Measurements from ENCODE around the gene GNL2.

GNL2 gene

DNA sequence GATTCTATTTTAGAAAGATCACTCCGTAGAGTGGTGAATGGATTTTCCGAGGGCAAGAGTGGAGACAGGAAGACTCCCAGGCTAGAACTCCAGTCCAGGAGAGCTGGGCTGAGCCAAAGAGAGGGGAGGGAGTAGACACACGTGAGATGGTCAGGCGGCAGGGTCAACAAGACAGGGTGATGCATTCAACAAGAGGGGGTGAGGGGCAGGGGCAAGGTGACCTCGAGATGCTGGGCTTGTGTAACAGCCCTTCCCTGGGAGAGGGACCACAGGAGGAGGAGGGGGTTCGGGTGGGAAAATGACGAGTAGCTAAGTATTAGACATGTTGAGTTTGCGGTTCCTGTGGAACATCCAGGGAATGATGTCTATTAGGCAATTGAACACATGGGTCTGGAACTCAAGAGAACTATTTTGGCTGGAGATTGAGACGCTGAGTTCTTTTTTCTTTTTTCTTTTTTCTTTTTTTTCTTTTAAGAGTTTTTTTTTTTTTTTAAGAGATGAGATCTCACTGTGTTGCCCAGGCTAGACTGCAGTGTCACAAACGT, 25.7 kb upstream of the GNL2 start:
- Mint-ChIP-seq H3K27ac (no peak overlapping the region), H3K36me3 (ENCODE audit: low read depth) (no peaks in the 10 kb centered on the region), H3K4me1 (ENCODE audit: low read depth) (no peaks in the 10 kb centered on the region), H3K27me3 (peaks cover 39% of the 10 kb centered on the region), H3K4me3 (no peak overlapping the region), H3K9me3 (no peaks in the 10 kb centered on the region)
- no peak for DNase-seq

DNA sequence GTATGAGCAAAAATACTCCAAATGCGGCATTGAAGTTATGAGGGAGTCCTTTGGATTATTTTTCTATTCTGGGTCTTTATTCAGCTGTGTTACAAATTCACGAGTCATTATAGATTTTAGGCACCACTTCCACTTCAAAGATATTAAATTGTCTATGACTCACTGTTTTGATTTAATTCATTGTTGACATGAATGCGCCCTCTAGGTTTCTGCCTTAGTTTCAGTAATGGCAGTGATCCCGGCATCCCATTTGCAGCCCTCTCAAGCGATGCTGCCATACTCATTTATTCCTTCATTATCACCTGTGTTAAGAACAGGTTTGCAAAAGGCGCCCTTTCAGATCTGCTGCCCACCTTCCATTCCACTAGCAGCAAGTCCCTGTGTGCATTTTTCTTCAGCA, 25.0 kb upstream of the GNL2 start:
- peaks cover 40% of the 10 kb centered on the region for H3K27me3 Mint-ChIP-seq
- no peak for DNase-seq
- H3K4me3 Mint-ChIP-seq: no peak overlapping the region
- H3K4me1 Mint-ChIP-seq (ENCODE audit: low read depth): no peaks in the 10 kb centered on the region
- H3K36me3 Mint-ChIP-seq (ENCODE audit: low read depth): no peaks in the 10 kb centered on the region
- no peak overlapping the region for H3K27ac Mint-ChIP-seq
- H3K9me3 Mint-ChIP-seq: no peaks in the 10 kb centered on the region

DNA sequence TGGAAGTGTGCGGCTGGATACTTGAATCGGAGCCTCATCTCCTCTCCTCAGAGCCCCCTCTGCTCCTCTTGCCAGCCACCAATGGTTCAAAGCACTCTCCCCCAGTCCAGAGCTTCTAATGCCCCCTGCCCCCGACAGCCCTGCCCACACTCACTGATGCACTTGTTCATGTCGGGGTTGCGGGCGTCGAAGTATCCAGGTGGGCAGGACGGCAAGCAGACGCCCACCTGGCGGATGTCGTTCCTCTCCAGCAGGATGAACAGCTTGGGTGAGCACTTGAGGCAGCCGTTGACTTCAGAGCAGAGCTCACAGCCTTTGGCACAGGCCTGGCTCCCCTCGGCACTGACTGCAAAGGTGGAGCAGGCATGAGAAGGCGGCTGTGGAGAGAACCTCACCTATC, 20.6 kb upstream of the GNL2 start:
- Mint-ChIP-seq H3K9me3 (no peaks in the 10 kb centered on the region), H3K27me3 (peaks cover 39% of the 10 kb centered on the region), H3K4me1 (ENCODE audit: low read depth) (no peaks in the 10 kb centered on the region), H3K36me3 (ENCODE audit: low read depth) (no peaks in the 10 kb centered on the region), H3K4me3 (no peak overlapping the region), H3K27ac (no peak overlapping the region)
- DNase-seq: no peak

DNA sequence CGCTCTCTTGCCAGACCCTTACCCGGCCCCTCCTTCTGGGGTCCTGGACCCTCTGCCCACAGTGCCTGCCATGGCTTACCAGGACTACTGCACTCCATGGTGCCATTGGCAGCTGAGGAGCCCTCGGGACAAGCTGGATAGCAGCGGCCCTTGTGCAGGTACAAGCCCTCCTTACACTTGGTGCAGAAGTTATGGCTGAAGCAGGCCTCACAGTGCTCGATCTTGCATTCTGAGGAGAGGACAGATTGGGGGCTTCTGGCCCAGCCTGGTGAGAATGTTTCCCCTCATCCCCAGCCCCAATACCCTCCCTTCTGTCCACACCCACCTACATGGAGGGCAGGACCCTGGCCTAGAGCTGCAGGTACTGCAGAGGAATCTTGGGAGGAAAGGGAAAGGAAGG, 18.4 kb upstream of the GNL2 start:
- Mint-ChIP-seq H3K27ac (no peak overlapping the region), H3K4me1 (ENCODE audit: low read depth) (no peaks in the 10 kb centered on the region), H3K27me3 (peaks cover 35% of the 10 kb centered on the region), H3K4me3 (no peak overlapping the region), H3K36me3 (ENCODE audit: low read depth) (no peaks in the 10 kb centered on the region), H3K9me3 (no peaks in the 10 kb centered on the region)
- DNase-seq: no peak

DNA sequence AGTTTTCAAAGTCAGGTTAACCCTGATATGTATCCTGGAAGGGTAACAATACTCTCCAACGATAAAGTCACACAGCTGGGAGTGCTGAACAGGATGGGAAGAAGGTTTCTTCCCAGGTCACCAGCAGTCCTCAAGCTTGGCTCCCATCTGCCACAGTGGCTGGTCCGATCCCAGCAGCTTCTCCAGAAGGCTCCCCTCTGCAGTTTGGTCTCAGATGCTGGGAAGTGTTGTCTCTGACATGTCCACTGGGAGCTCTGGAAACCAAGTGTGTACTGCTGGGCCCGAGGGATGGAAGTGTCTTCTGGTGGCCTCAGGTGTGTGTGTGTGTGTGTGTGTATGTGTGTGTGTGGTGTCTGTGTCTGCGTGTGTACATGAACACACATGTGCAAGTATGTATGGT, 16.4 kb upstream of the GNL2 start:
- H3K4me3 Mint-ChIP-seq: no peak overlapping the region
- no peak for DNase-seq
- H3K27ac Mint-ChIP-seq: no peak overlapping the region
- H3K36me3 Mint-ChIP-seq (ENCODE audit: low read depth): no peaks in the 10 kb centered on the region
- H3K27me3 Mint-ChIP-seq: peaks cover 23% of the 10 kb centered on the region
- H3K4me1 Mint-ChIP-seq (ENCODE audit: low read depth): no peaks in the 10 kb centered on the region
- no peaks in the 10 kb centered on the region for H3K9me3 Mint-ChIP-seq

DNA sequence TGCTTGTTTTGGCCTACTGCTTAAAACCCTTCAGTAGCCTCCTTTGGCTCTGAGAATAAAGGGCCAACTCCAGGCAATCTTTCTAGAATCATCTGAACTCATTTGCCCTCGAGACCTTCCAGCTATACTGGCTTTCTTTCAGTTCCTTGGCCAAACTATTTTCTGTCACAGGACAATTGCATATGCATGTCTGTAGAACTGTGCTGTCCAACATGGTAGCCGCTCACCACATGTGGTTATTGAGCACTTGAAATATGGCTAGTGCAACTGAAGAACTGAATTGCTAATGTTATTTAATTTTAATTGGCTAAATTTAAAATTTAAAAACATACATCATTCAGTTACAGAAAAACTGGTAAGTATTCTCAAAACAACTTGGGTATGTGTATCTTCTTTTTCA, 14.3 kb upstream of the GNL2 start:
- Mint-ChIP-seq H3K27ac (no peak overlapping the region), H3K36me3 (ENCODE audit: low read depth) (no peaks in the 10 kb centered on the region), H3K27me3 (peaks cover 1% of the 10 kb centered on the region), H3K9me3 (no peaks in the 10 kb centered on the region), H3K4me1 (ENCODE audit: low read depth) (no peaks in the 10 kb centered on the region), H3K4me3 (no peak overlapping the region)
- no peak for DNase-seq

DNA sequence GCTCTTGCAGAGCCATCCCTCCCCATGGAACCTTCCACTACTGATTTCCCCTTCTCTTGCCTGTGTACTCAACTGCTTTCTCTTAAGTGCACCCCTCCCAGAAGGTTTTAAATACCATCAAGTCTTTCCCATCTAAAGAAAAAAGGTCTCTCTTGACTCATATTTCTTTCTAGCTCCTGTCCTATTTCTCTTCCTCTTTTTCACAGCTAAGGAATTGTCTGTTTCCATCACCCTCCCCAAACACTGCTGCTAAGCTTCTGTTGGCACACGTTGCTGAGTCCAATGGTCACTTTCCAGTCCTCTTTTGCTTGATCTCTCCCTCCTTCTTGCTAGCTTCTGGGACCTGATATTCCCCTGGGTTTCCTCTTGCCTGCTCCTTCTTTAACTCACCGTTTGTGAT, 13.3 kb upstream of the GNL2 start:
- no peaks in the 10 kb centered on the region for H3K27me3 Mint-ChIP-seq
- DNase-seq: no peak
- no peaks in the 10 kb centered on the region for H3K4me1 Mint-ChIP-seq (ENCODE audit: low read depth)
- no peaks in the 10 kb centered on the region for H3K36me3 Mint-ChIP-seq (ENCODE audit: low read depth)
- no peaks in the 10 kb centered on the region for H3K9me3 Mint-ChIP-seq
- no peak overlapping the region for H3K4me3 Mint-ChIP-seq
- no peak overlapping the region for H3K27ac Mint-ChIP-seq

DNA sequence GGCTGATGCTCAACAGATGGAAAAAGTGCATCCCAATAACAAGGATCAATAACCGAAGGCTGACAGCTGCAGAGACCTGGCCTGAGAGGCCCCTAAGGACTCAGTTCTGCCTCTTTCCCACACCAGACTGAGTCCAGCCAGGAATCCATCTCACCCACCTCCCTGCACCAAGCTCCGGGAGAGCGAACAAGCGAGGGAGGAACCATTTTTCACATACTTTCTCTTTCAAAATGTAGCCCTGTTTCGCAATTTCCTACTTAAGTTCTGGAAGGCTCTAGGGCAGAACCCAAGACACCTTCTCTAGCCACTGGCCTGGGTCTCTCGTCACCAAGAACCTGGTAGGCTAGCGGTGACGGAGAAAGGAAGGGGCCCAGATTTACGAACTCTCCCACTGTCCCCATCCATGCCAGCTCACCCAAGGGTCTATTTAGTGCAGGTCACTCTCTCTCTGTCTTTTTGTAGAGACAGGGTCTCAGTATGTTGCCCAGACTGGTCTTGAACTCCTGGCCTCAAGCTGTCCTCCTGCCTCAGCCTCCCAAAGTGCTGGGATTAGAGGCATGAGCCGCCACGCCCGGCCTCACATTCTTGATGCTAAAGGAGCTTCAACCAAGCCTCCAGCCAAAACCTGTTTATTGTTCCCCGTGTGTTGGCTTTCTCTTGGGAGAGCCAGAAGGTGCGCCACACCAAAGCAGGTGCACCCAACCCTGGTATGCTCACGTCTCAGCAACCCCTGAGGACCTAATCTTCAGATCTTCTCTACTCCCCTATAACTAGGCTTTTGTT, 10.9 kb upstream of the GNL2 start:
- no peaks in the 10 kb centered on the region for H3K9me3 Mint-ChIP-seq
- no peak for DNase-seq
- H3K4me3 Mint-ChIP-seq: no peak overlapping the region
- no peaks in the 10 kb centered on the region for H3K36me3 Mint-ChIP-seq (ENCODE audit: low read depth)
- H3K27me3 Mint-ChIP-seq: peaks cover 3% of the 10 kb centered on the region
- no peak overlapping the region for H3K27ac Mint-ChIP-seq
- peaks cover 3% of the 10 kb centered on the region for H3K4me1 Mint-ChIP-seq (ENCODE audit: low read depth)

DNA sequence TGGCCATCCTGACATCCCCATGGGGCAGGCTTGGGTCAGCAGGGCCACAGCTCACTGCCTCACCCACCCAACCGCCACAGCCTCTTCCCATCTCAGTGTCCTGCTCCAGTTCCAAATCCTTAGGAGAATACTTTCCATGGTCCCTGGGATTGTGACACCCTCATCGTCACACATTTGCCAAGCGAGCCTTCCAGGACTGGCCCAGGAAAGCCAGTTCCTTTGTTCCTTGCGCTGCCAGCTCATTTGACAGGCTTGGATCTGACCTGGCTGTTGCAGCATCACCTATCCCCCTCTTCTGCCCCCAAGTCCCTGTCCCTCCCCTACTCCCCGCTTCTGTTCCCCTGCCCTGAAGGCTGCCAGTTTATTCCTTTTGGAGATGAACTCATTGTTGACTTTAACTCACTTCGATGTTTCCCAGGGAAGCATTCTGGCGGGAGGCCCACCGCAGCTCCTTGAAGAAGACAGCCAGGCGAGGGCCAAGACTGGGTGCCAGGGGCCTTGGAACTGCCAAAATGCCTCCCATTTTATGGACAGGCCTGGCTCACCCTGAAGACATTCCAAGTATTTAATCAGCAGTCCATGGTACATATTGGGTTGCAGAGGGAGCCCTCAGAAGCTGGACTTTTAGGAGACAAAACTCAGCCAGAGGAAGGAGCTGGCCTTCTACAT, 10.2 kb upstream of the GNL2 start:
- Mint-ChIP-seq H3K9me3 (no peaks in the 10 kb centered on the region), H3K27ac (no peak overlapping the region), H3K4me3 (no peak overlapping the region), H3K27me3 (peaks cover 3% of the 10 kb centered on the region), H3K4me1 (ENCODE audit: low read depth) (peaks cover 3% of the 10 kb centered on the region), H3K36me3 (ENCODE audit: low read depth) (no peaks in the 10 kb centered on the region)
- no peak for DNase-seq

DNA sequence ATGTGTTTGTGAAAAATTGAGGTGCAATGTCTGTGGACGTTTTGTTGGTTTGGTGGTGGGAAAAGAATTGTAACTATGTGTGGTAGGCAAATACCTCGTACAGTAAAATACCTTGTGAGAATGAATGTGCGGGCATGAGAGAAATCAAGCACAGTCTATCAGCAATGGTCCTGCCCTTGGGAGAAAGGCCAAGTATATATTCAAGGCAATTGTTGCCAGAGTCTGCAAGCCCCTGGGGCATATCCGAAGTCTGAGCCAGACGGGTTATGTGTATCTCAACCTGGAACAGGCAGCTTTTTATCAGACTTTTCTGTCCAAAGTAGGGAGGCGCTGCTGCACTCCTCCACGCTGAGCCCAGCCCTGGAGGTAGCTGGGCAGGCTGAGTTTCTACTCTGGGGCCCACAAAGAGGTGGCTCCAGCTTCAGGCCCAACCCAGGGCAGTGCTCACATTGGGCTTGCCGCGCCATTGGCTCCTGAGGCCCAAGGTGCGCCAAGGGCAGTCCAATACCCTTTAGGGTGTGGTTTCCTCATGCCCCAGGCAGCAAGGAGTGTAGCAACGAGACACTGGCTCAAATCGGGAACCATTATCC, 9.4 kb upstream of the GNL2 start:
- H3K9me3 Mint-ChIP-seq: no peaks in the 10 kb centered on the region
- H3K27ac Mint-ChIP-seq: no peak overlapping the region
- H3K4me3 Mint-ChIP-seq: no peak overlapping the region

DNA sequence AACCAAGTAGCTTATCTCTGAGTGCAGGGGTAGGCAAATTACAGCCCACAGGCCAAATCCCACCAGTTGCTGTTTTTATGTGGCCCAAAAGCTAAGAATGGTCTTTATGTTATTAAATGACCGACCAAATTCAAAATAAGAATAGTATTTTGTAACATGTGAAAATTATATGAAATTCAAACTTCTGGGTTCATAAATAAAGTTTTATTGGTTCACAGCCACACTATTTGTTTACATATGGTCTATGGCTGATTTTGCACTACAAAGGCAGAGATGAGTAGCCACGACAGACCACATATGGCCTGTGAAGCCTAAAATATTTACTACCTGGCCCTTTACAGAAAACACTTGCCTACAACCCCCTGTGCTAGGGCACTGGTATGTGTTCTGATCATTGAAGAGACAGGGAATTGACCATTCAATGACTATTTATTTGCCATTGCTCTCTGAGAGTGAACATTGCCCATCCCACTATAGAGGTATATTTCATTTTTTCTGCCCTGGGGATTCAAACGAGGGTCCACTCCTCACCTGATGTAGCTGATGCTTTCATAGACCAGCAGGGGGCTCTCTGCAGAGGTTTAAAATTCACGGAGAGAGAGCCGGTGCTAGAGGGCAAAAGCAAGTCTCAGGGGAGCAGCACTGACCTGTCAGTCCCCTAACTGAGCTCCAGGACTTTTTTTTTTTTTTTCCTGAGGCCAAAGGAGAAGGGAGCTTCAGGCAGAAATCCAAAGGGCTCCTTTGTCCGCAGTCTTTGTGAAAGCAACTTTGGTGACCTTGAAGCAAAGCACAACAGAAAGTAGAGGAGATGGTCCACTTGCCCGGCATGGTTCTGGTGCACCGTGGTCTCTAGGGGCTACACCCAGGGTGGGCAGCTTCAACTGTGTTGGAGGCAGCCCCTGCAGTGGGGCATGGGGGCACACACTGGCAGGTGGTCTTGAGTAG, 7.3 kb upstream of the GNL2 start:
- peak; percentile 35 for DNase-seq
- H3K27ac Mint-ChIP-seq: no peak overlapping the region
- peaks cover 3% of the 10 kb centered on the region for H3K27me3 Mint-ChIP-seq
- H3K9me3 Mint-ChIP-seq: no peaks in the 10 kb centered on the region
- H3K4me3 Mint-ChIP-seq: no peak overlapping the region
- H3K4me1 Mint-ChIP-seq (ENCODE audit: low read depth): peaks cover 3% of the 10 kb centered on the region
- H3K36me3 Mint-ChIP-seq (ENCODE audit: low read depth): no peaks in the 10 kb centered on the region

More for the DNA sequence above, 9.4 kb upstream of the GNL2 start:
- H3K4me1 Mint-ChIP-seq (ENCODE audit: low read depth): peaks cover 3% of the 10 kb centered on the region
- no peak for DNase-seq
- H3K27me3 Mint-ChIP-seq: peaks cover 3% of the 10 kb centered on the region
- H3K36me3 Mint-ChIP-seq (ENCODE audit: low read depth): no peaks in the 10 kb centered on the region

DNA sequence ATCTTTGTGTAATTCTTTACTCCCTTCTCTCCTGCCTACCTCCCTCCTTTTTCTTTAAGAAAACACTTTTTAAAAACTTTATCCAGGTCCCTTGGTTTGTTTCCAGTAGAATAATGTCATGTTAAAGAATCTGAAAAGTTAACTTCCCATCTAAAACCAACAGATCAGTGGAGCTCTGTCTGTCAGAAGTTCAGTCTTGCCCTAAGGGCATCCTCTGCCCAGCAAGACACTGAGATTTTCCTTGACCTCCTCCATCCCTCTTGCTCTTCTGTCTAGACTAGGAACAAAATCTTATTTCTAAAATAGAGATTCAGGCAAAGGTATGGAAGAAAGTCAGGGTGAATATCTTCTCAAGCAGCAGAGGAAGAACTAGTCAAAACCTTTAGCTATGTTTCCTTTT, 5.7 kb upstream of the GNL2 start:
- Mint-ChIP-seq H3K4me1 (ENCODE audit: low read depth) (peaks cover 7% of the 10 kb centered on the region), H3K36me3 (ENCODE audit: low read depth) (no peaks in the 10 kb centered on the region), H3K4me3 (no peak overlapping the region), H3K9me3 (no peaks in the 10 kb centered on the region), H3K27me3 (peaks cover 3% of the 10 kb centered on the region), H3K27ac (no peak overlapping the region)
- no peak for DNase-seq

DNA sequence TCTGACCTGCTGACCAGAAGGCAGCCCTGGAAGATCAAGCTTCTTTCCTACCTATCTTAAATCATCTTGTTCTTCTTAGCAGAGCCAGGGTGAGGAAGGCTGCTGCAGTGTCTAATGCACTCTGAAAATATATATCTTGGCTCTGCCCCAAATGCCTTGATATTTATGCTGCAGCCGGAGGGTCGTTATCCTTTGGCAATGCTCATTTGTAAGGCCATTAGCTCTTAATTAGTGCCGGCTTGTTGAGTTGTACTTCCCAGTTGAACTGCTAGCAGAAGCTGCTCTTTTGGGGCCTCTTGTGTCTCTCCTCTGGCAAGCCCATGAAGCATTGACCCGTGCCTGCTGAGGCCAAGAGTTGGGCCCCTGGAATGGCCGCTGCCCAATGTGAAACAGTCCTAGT, 4.2 kb upstream of the GNL2 start:
- Mint-ChIP-seq H3K36me3 (ENCODE audit: low read depth) (peaks cover 9% of the 10 kb centered on the region), H3K27ac (no peak overlapping the region), H3K27me3 (peaks cover 3% of the 10 kb centered on the region), H3K9me3 (no peaks in the 10 kb centered on the region), H3K4me3 (no peak overlapping the region), H3K4me1 (ENCODE audit: low read depth) (peaks cover 13% of the 10 kb centered on the region)
- no peak for DNase-seq

DNA sequence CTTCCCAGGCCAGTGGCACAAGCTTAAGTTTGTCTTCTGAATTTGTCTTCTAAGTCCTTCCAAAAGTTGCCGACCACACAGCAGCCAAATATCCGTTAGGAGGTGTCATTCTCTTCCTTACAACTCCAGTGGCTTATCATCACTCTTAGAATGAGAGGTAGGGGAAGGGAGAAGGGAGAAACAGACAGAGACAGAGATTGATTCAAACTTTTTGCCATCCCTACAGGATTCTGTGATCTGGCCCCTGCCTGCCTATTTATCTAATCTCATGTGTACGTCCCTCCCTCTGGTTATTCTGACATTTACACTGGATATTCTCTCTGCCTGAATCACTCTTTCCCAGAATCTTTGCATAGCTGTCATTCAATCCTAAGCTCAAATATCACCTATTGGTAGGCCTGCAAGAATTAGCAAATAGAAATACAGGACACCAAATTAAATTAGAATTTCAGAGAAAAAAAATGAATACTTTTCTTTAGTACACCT, 488 bp upstream of the GNL2 start:
- H3K4me1 Mint-ChIP-seq (ENCODE audit: low read depth): peaks cover 38% of the 10 kb centered on the region

More for the DNA sequence above, 488 bp upstream of the GNL2 start:
- Mint-ChIP-seq H3K27me3 (no peaks in the 10 kb centered on the region), H3K9me3 (no peaks in the 10 kb centered on the region), H3K4me3 (peak overlapping the region; percentile 99), H3K36me3 (ENCODE audit: low read depth) (peaks cover 43% of the 10 kb centered on the region), H3K27ac (peak overlapping the region; percentile 99)
- DNase-seq: no peak

All from activated T-cell treated with anti-CD3 and anti-CD28 coated beads, Interleukin-2, amount 50 U/mL, for 24 hours (primary cell).